Hypothalamus (tissue), 51 donors: ENCODE data around the gene RAB23.

Experiments used
- DNase-seq, 51 donors: peaks; one replicate each; lab custom pipeline; 2025; lab: John Stamatoyannopoulos, UW

Gene RAB23

GRCh38 chr6:57190140-57190539 is 32.0 kb downstream of the RAB23 start:
- no peak for DNase-seq

- no peak for DNase-seq
These were observed 38.8 kb downstream of the RAB23 start for GRCh38 chr6:57183336-57183735.

GRCh38 chr6:57182017-57182432 is 40.1 kb downstream of the RAB23 start:
- DNase-seq: no peak

- no peak for DNase-seq
These were observed 41.5 kb downstream of the RAB23 start for GRCh38 chr6:57180596-57180995.

GRCh38 chr6:57177545-57178265 is 44.4 kb downstream of the RAB23 start:
- DNase-seq: no peak

GRCh38 chr6:57174511-57174907 is 47.6 kb downstream of the RAB23 start:
- DNase-seq: no peak

GRCh38 chr6:57173886-57174510 is 48.1 kb downstream of the RAB23 start:
- DNase-seq: no peak

GRCh38 chr6:57173056-57173885 is 48.8 kb downstream of the RAB23 start:
- DNase-seq: peak in 5 of 51 donors; percentile 1 to 60 (median 8)

- DNase-seq: peak; percentile 8 to 89 (median 73)
These were observed 49.7 kb downstream of the RAB23 start, which contains the start of gene BAG2 for GRCh38 chr6:57172136-57173055. Gene BAG2, plus strand, starts transcription at chr6:57172326. Its CDS starts 372 bp downstream, at chr6:57172698.

GRCh38 chr6:57165080-57165479 is 57.0 kb downstream of the RAB23 start:
- no peak for DNase-seq

GRCh38 chr6:57163956-57164355 is 58.2 kb downstream of the RAB23 start:
- DNase-seq: no peak

- no peak for DNase-seq
These were observed 59.6 kb downstream of the RAB23 start for GRCh38 chr6:57162516-57162915.

- DNase-seq: no peak
These were observed 60.1 kb downstream of the RAB23 start for GRCh38 chr6:57162028-57162427.

- no peak for DNase-seq
These were observed 63.0 kb downstream of the RAB23 start for GRCh38 chr6:57159127-57159526.

GRCh38 chr6:57158658-57159057 is 63.4 kb downstream of the RAB23 start:
- no peak for DNase-seq

- DNase-seq: no peak
These were observed 73.9 kb downstream of the RAB23 start for GRCh38 chr6:57147955-57148858.

GRCh38 chr6:57147401-57147800 is 74.7 kb downstream of the RAB23 start:
- DNase-seq: no peak

- DNase-seq: no peak
These were observed 78.4 kb downstream of the RAB23 start for GRCh38 chr6:57143690-57144089.

- DNase-seq: no peak
These were observed 80.0 kb downstream of the RAB23 start for GRCh38 chr6:57142178-57142525.
